Ascending aorta (tissue), 2 donors: Measurements from ENCODE around the gene PON1. TPM values are rescaled to one million over a fixed set of nuclear protein-coding genes. Genes with fewer than 3 reads are reported as not detected.

Experiments
- DNase-seq, 2 donors: peaks; one replicate each; pipeline ENCODE4 v3.0.0-alpha.2; 2019; ENCODE audit warnings: low spot score in 2 of 2
- H3K27ac ChIP-seq, 2 donors: fragments of 200-600 bp; sonication (generic); one replicate each; pipeline ENCODE4 v1.5.1; 2016 to 2017; ENCODE audit warnings: mild to moderate bottlenecking in 1 of 2
- H3K27me3 ChIP-seq: fragments of 200-600 bp; sonication (generic); one replicate; pipeline ENCODE4 v1.5.1; 2017
- H3K36me3 ChIP-seq, 2 donors: fragments of 200-600 bp; sonication (generic); one replicate each; pipeline ENCODE4 v1.5.1; 2016
- H3K4me1 ChIP-seq, 2 donors: fragments of 200-600 bp; sonication (generic); one replicate each; pipeline ENCODE4 v1.5.1; 2016 to 2017; ENCODE audit warnings: mild to moderate bottlenecking in 1 of 2
- H3K4me3 ChIP-seq, 2 donors: fragments of 200-600 bp; sonication (generic); one replicate each; pipeline ENCODE4 v1.5.1; 2016 to 2017; ENCODE audit warnings: mild to moderate bottlenecking in 1 of 2
- H3K9me3 ChIP-seq, 2 donors: fragments of 200-600 bp; sonication (generic); one replicate each; pipeline ENCODE4 v1.5.1; 2016
- intact Hi-C: fragments of 100-400 bp; cut with DNase I; formaldehyde crosslinking; loops from one replicate; pipeline ENCODE4 v1.15.1; 2023
- total RNA-seq: library from RNA; depleted of rRNA; stranded (reverse); fragments of >200 nt; gene quantifications from one replicate; pipeline ENCODE4 v1.1.0, GENCODE V29; 2016
- TF ChIP-seq, protein P1 (sequence below), 3 experiments: fragments of 200-600 bp in 2 of 3; fragments of 450-650 bp in 1 of 3; sonication (generic) in 2 of 3; IDR thresholded peaks; one replicate each; pipeline ENCODE4 v1.5.1; 2016 to 2019; ENCODE audit warnings: antibody characterized with exemption in 3 of 3, mild to moderate bottlenecking in 1 of 3, moderate library complexity in 1 of 3

The PON1 gene
- not detected for total RNA-seq

DNA sequence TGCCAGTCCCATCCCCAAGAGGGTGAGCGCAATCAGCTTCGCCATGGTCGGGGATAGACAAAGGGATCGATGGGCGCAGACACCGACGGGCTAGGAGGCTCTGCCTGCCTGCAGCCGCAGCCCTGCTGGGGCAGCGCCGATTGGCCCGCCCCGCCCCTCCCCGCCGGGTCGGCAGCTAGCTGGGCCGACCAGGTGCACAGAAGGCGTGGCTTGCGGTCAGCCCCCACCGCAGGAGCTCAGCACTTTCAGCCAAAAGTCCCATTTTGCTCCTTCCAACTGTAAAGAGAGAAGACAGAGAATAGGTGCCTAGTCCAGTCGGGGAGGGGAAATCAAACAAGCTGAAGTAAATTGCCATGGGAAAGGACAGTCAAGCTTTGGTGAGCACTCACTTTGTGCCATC lies at the start of gene PON1:
TSS of gene PON1 (minus strand) at position 102 of the 400 bp plus-strand sequence. CDS start at position 45, 57 bp downstream.
- Histone ChIP-seq H3K4me1 (no peaks in the 10 kb centered on the region), H3K4me3 (no peak within 1 kb of the TSS), H3K9me3 (no peaks in the 10 kb centered on the region), H3K36me3 (no peaks in the 10 kb centered on the region), H3K27ac (no peak within 1 kb of the TSS), H3K27me3 (no peaks in the 10 kb centered on the region)
- intact Hi-C loops = no loop called here
- TF ChIP-seq, protein P1, sequence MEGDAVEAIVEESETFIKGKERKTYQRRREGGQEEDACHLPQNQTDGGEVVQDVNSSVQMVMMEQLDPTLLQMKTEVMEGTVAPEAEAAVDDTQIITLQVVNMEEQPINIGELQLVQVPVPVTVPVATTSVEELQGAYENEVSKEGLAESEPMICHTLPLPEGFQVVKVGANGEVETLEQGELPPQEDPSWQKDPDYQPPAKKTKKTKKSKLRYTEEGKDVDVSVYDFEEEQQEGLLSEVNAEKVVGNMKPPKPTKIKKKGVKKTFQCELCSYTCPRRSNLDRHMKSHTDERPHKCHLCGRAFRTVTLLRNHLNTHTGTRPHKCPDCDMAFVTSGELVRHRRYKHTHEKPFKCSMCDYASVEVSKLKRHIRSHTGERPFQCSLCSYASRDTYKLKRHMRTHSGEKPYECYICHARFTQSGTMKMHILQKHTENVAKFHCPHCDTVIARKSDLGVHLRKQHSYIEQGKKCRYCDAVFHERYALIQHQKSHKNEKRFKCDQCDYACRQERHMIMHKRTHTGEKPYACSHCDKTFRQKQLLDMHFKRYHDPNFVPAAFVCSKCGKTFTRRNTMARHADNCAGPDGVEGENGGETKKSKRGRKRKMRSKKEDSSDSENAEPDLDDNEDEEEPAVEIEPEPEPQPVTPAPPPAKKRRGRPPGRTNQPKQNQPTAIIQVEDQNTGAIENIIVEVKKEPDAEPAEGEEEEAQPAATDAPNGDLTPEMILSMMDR (IDR thresholded peaks at IDR 0.05) = no peak
- DNase-seq = no peak

DNA sequence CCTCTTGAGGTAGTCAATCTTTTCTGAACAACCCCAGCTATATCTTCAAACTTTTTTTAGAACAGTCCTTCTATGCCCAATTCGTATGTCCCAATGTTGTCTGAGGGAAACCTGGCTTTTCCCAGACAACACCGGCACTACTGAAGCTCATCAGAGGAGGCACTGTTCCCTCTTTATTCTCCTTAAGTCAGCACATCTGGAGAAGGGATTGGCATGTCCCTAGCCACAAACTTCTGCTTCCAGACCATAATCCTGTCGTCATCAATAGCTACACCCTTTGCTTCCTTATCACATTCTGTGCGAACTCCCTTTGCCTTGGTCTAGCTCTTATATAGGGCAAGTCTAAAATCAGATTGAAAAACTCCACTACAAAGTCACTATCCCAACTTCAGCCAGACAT lies 49.0 kb upstream of the PON1 start:
- TF ChIP-seq, protein P1 (IDR thresholded peaks at IDR 0.05) = no peak
- intact Hi-C loops = no loop called here

DNA sequence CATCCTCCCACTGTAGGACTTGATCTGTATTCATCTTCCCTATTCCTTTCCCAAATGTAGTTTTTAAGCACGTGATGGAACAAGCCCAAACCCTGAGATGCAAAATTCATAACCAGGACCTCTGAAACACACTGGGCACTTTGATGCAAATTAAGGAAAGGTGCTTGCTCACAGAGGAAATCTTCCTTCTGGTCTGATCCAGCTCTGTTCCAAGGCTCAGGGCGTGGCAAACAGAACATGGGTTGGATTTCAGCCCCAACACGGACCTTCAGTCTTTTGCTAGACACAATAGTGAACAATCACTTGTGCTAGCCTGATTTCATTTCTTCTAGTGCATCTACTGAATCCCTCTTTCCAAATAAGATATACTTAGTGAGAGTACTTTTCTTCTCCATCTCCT lies 43.9 kb upstream of the PON1 start:
- H3K36me3 ChIP-seq = no peaks in the 10 kb centered on the region
- H3K9me3 ChIP-seq = no peaks in the 10 kb centered on the region
- intact Hi-C loops = no loop called here
- TF ChIP-seq, protein P1 (IDR thresholded peaks at IDR 0.05) = no peak
- no peaks in the 10 kb centered on the region for H3K27me3 ChIP-seq
- H3K4me1 ChIP-seq = no peaks in the 10 kb centered on the region
- no peak for DNase-seq
- no peak overlapping the region for H3K27ac ChIP-seq
- no peak overlapping the region for H3K4me3 ChIP-seq

More for the DNA sequence above, 49.0 kb upstream of the PON1 start:
- Histone ChIP-seq H3K4me1 (no peaks in the 10 kb centered on the region), H3K27me3 (no peaks in the 10 kb centered on the region), H3K36me3 (no peaks in the 10 kb centered on the region), H3K27ac (no peak overlapping the region), H3K4me3 (no peak overlapping the region), H3K9me3 (no peaks in the 10 kb centered on the region)
- DNase-seq = no peak

DNA sequence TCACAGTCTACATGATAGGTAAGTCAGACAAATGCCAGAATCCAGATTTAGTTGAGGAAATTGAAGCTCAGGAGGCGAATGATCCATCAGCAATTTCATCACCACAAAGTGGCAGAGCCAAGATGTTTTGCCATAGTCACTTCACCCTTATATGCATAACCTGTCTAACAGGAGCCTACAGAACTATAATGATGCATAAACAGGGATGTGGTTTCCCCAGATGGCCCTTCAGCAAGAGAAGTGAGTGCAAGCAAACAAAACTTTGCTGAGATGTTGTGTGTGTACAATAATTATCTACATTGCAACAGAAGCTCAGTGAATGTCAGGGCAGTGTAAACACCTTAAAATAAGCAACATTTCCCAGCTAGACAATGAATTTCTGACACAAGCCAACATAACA lies 43.3 kb upstream of the PON1 start:
- H3K4me3 ChIP-seq = no peak overlapping the region
- TF ChIP-seq, protein P1 (IDR thresholded peaks at IDR 0.05) = no peak
- DNase-seq = no peak
- no peak overlapping the region for H3K27ac ChIP-seq
- H3K27me3 ChIP-seq = no peaks in the 10 kb centered on the region
- no peaks in the 10 kb centered on the region for H3K4me1 ChIP-seq
- H3K36me3 ChIP-seq = no peaks in the 10 kb centered on the region
- intact Hi-C loops = no loop called here
- no peaks in the 10 kb centered on the region for H3K9me3 ChIP-seq

DNA sequence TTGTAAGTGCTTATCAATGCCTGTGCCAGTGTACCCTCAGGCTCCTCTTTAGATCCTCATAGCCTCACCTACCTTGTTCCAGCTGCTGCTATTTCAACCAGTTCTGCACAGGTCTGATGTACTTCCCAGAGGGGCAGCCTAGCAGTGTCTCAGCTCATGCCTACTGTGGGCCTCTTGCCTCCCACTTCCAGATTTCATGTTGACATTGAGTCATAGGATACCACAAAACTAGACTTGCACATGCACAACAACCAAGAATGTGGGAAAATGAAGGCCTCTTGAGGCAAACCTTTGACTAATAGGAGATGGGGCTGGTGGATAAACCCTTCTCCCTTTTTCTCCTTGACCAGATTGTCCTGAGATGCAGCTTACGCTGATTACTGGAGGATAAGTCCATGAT lies 40.8 kb upstream of the PON1 start:
- H3K4me3 ChIP-seq = no peak overlapping the region
- DNase-seq = no peak
- no peaks in the 10 kb centered on the region for H3K36me3 ChIP-seq
- H3K9me3 ChIP-seq = no peaks in the 10 kb centered on the region
- TF ChIP-seq, protein P1 (IDR thresholded peaks at IDR 0.05) = no peak
- H3K4me1 ChIP-seq = no peaks in the 10 kb centered on the region
- no peaks in the 10 kb centered on the region for H3K27me3 ChIP-seq
- no peak overlapping the region for H3K27ac ChIP-seq
- intact Hi-C loops = no loop called here

DNA sequence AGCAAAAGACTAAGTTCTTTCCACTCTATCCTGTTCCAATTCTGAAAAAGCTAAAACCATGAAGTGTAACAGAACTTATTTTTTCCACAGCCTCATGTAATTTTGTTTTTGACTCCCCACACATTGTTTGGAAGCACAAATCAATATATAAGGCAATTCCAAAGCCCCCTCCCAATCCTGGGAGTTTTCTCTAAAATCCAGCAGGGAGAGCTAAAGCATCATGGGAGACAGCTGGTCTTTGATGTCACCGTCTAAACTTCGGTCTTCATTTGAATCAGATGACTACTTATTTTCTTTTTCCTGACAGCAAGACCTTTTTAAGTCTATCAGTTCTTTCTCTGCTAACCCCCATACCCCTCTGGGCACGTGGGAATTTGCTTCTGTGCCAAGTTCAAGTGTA lies 33.3 kb upstream of the PON1 start:
- no peaks in the 10 kb centered on the region for H3K4me1 ChIP-seq
- no peaks in the 10 kb centered on the region for H3K9me3 ChIP-seq
- DNase-seq = no peak
- H3K27me3 ChIP-seq = no peaks in the 10 kb centered on the region
- no peak overlapping the region for H3K4me3 ChIP-seq
- no peaks in the 10 kb centered on the region for H3K36me3 ChIP-seq
- intact Hi-C loops = no loop called here
- no peak overlapping the region for H3K27ac ChIP-seq
- TF ChIP-seq, protein P1 (IDR thresholded peaks at IDR 0.05) = no peak
